Breast epithelium (tissue), 3 donors: ENCODE data around the gene MEMO1.

Experiments
- POLR2AphosphoS5 ChIP-seq, 3 donors: sonication (generic); formaldehyde crosslinking; IDR thresholded peaks; one replicate each; pipeline ENCODE4 v1.6.1; 2017; ENCODE audit warnings: antibody characterized with exemption in 3 of 3
- TF ChIP-seq, protein P1 (sequence below), 3 donors: fragments of 450-650 bp; IDR thresholded peaks; one replicate each; pipeline ENCODE4 v1.5.1; 2016 to 2017; ENCODE audit warnings: antibody characterized with exemption in 3 of 3, mild to moderate bottlenecking in 3 of 3, moderate library complexity in 3 of 3

DNA sequence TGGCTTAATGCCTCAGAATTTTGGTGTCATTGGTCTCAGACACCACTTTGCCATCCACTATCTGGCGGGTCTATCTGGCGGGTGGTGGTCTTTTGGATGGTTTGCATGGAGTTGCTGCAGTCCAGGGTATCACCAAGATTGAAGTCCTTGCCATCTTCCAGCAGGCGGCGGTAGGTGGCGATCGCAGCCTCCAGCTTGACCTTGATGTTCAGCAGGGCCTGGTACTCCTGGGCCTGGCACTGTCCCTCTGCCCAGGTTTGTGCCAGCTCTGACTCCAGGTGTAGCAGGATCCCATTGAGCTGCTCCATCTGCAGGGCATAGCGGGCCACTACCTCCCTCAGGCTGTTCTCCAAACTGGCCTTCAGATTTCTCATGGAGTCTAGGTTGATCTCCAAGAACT, 188.2 kb downstream of the MEMO1 start:
- TF ChIP-seq, protein P1, sequence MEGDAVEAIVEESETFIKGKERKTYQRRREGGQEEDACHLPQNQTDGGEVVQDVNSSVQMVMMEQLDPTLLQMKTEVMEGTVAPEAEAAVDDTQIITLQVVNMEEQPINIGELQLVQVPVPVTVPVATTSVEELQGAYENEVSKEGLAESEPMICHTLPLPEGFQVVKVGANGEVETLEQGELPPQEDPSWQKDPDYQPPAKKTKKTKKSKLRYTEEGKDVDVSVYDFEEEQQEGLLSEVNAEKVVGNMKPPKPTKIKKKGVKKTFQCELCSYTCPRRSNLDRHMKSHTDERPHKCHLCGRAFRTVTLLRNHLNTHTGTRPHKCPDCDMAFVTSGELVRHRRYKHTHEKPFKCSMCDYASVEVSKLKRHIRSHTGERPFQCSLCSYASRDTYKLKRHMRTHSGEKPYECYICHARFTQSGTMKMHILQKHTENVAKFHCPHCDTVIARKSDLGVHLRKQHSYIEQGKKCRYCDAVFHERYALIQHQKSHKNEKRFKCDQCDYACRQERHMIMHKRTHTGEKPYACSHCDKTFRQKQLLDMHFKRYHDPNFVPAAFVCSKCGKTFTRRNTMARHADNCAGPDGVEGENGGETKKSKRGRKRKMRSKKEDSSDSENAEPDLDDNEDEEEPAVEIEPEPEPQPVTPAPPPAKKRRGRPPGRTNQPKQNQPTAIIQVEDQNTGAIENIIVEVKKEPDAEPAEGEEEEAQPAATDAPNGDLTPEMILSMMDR (IDR thresholded peaks at IDR 0.05), result no peak
- no peak for TF ChIP-seq POLR2AphosphoS5 (IDR thresholded peaks at IDR 0.05)
